PFSK-1 (cell line): Measurements from ENCODE around the gene KANSL1L.

Experiments
- FOXP2 ChIP-seq: optimal IDR thresholded peaks from 2 replicates; pipeline ENCODE3; 2011; ENCODE audit warnings: borderline replicate concordance, control low read depth, inconsistent platforms; ENCODE audit not compliant: insufficient read depth; ENCODE audit errors: extremely low read length, extremely low read depth
- POLR2AphosphoS5 ChIP-seq: IDR thresholded peaks from 2 replicates; pipeline ENCODE4 v1.6.1; 2012; ENCODE audit warnings: low read depth, mild to moderate bottlenecking, control low read depth, low read length, moderate library complexity
- SIN3A ChIP-seq: IDR thresholded peaks from 2 replicates; pipeline ENCODE4 v1.6.1; 2012; ENCODE audit warnings: mild to moderate bottlenecking, low read length, moderate library complexity, borderline replicate concordance; ENCODE audit not compliant: insufficient read depth
- TAF1 ChIP-seq: IDR thresholded peaks from 2 replicates; pipeline ENCODE4 v1.6.1; 2012; ENCODE audit warnings: low read length, control low read depth, borderline replicate concordance; ENCODE audit not compliant: insufficient read depth
- TF ChIP-seq, protein P1 (sequence below), 2 experiments: IDR thresholded peaks; 2 replicates each; pipeline versions ENCODE4 v1.6.1 to v1.8.0; 2011 to 2012; ENCODE audit warnings: low read depth in 2 of 2, low read length in 2 of 2, control low read depth in 1 of 2, inconsistent platforms in 1 of 2, mild to moderate bottlenecking in 1 of 2, moderate library complexity in 1 of 2; ENCODE audit not compliant: insufficient read depth in 1 of 2

KANSL1L gene

DNA sequence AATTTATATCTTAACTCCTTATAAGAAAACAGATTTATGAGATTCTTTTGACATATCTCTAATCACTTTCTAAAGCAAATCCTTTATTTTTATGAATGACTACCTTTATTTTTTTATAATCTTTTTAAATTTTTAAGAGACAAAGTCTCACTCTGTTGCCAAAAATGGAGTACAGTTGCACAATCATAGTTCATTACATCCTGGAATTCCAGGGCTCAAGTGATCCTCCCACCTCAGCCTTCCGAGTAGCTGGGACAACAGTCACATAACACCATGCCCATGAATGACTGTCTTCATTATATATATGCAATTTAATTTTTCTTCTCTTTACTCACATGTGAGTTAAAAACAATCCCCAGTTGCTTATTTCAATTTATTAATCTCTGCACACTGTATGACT is 32.3 kb upstream of the KANSL1L start:
- TF ChIP-seq TAF1, result no peak
- no peak for TF ChIP-seq SIN3A
- no peak for TF ChIP-seq POLR2AphosphoS5
- TF ChIP-seq FOXP2, result no peak
- TF ChIP-seq, protein P1, sequence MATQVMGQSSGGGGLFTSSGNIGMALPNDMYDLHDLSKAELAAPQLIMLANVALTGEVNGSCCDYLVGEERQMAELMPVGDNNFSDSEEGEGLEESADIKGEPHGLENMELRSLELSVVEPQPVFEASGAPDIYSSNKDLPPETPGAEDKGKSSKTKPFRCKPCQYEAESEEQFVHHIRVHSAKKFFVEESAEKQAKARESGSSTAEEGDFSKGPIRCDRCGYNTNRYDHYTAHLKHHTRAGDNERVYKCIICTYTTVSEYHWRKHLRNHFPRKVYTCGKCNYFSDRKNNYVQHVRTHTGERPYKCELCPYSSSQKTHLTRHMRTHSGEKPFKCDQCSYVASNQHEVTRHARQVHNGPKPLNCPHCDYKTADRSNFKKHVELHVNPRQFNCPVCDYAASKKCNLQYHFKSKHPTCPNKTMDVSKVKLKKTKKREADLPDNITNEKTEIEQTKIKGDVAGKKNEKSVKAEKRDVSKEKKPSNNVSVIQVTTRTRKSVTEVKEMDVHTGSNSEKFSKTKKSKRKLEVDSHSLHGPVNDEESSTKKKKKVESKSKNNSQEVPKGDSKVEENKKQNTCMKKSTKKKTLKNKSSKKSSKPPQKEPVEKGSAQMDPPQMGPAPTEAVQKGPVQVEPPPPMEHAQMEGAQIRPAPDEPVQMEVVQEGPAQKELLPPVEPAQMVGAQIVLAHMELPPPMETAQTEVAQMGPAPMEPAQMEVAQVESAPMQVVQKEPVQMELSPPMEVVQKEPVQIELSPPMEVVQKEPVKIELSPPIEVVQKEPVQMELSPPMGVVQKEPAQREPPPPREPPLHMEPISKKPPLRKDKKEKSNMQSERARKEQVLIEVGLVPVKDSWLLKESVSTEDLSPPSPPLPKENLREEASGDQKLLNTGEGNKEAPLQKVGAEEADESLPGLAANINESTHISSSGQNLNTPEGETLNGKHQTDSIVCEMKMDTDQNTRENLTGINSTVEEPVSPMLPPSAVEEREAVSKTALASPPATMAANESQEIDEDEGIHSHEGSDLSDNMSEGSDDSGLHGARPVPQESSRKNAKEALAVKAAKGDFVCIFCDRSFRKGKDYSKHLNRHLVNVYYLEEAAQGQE (IDR thresholded peaks at IDR 0.05; ENCODE audit: insufficient read depth in 1 of 2, low read depth in 2 of 2, low read length in 2 of 2), result no peak

DNA sequence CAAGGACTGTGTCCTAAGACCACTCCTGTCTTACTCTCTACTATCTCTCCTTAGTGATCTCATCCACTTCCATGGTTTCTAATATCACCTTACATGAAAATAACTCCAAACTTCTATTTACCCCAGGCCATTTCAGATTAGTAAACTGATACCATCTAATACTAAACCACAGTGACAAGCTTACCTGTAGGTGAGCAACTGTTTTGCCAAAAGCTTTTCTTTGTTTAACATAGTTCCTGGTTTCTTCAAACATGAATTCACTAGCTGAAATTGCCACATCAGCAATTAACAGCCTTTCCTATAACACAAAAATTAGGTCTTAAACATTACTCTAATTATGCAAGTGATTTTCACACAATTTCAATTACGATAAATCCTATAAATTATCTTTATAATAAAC is 31.9 kb upstream of the KANSL1L start:
- TF ChIP-seq POLR2AphosphoS5, result no peak
- TF ChIP-seq SIN3A, result no peak
- TF ChIP-seq TAF1, result no peak
- TF ChIP-seq, protein P1 (IDR thresholded peaks at IDR 0.05; ENCODE audit: insufficient read depth in 1 of 2, low read depth in 2 of 2, low read length in 2 of 2), result no peak
- TF ChIP-seq FOXP2, result no peak

DNA sequence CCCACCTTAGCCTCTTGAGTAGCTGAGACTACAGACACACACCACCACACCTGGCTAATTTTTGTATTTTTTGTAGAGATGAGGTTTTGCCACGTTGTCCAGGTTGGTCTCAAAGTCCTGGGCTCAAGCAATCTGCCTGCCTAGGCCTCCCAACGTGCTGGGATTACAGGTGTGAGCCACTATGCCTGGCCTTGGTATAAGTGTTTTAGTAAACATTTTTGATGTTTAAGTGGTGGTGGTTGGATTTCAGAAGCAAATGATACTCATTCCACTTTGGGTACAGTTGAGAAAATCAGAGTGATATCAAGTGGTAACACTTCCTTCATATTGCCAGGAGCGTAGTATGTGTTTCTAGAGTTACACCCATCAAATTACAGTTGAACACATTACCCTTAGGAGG is 28.6 kb upstream of the KANSL1L start:
- TF ChIP-seq TAF1 (no peak), FOXP2 (no peak), POLR2AphosphoS5 (no peak), SIN3A (no peak)
- TF ChIP-seq, protein P1 (IDR thresholded peaks at IDR 0.05; ENCODE audit: insufficient read depth in 1 of 2, low read depth in 2 of 2, low read length in 2 of 2), result no peak

GRCh38 chr2:210199186-210199765 is 28.1 kb upstream of the KANSL1L start:
- no peak for TF ChIP-seq TAF1
- no peak for TF ChIP-seq POLR2AphosphoS5
- TF ChIP-seq, protein P1 (IDR thresholded peaks at IDR 0.05; ENCODE audit: insufficient read depth in 1 of 2, low read depth in 2 of 2, low read length in 2 of 2), result no peak
- TF ChIP-seq SIN3A, result no peak
- no peak for TF ChIP-seq FOXP2

- TF ChIP-seq FOXP2 (no peak), SIN3A (no peak), POLR2AphosphoS5 (no peak), TAF1 (no peak)
- TF ChIP-seq, protein P1 (IDR thresholded peaks at IDR 0.05; ENCODE audit: insufficient read depth in 1 of 2, low read depth in 2 of 2, low read length in 2 of 2), result no peak
Observed at GRCh38 chr2:210198326-210198725, 27.1 kb upstream of the KANSL1L start.
